ENCODE results near the gene RMDN2. TPM values are rescaled to one million over a fixed set of nuclear protein-coding genes. Genes with fewer than 3 reads are reported as not detected.
A peak's percentile ranks its signal among the peaks of the same experiment; 100 is the strongest.

The RMDN2 gene
- total RNA-seq, 2 experiments from 2014 or later = 1.4 to 2.6 TPM

GRCh38 chr2:37891846-37892435 lies 33.1 kb upstream of the RMDN2 start:
- DNase-seq = no peak
- CTCF ChIA-PET = interaction anchor here (0.8 to 4.4 kb wide), 17 partner anchors 8 to 607 kb away, joined by 3 to 36 read pairs (median 4); partner anchors contain the start of gene RMDN2
- Mint-ChIP-seq H3K4me1 (ENCODE audit: low read depth) (peaks cover 30% of the 10 kb centered on the region), H3K27ac (peak overlapping the region; percentile 10), H3K4me3 (no peak overlapping the region), H3K9me3 (no peaks in the 10 kb centered on the region), H3K27me3 (peaks cover 3% of the 10 kb centered on the region), H3K36me3 (ENCODE audit: low read depth) (no peaks in the 10 kb centered on the region)
- POLR2A ChIA-PET = no interaction called here
- TF ChIP-seq, protein P1, sequence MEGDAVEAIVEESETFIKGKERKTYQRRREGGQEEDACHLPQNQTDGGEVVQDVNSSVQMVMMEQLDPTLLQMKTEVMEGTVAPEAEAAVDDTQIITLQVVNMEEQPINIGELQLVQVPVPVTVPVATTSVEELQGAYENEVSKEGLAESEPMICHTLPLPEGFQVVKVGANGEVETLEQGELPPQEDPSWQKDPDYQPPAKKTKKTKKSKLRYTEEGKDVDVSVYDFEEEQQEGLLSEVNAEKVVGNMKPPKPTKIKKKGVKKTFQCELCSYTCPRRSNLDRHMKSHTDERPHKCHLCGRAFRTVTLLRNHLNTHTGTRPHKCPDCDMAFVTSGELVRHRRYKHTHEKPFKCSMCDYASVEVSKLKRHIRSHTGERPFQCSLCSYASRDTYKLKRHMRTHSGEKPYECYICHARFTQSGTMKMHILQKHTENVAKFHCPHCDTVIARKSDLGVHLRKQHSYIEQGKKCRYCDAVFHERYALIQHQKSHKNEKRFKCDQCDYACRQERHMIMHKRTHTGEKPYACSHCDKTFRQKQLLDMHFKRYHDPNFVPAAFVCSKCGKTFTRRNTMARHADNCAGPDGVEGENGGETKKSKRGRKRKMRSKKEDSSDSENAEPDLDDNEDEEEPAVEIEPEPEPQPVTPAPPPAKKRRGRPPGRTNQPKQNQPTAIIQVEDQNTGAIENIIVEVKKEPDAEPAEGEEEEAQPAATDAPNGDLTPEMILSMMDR (IDR thresholded peaks at IDR 0.05) = no peak
- ATAC-seq = no peak
- intact Hi-C loops (cut with micrococcal nuclease) = no loop called here

DNA sequence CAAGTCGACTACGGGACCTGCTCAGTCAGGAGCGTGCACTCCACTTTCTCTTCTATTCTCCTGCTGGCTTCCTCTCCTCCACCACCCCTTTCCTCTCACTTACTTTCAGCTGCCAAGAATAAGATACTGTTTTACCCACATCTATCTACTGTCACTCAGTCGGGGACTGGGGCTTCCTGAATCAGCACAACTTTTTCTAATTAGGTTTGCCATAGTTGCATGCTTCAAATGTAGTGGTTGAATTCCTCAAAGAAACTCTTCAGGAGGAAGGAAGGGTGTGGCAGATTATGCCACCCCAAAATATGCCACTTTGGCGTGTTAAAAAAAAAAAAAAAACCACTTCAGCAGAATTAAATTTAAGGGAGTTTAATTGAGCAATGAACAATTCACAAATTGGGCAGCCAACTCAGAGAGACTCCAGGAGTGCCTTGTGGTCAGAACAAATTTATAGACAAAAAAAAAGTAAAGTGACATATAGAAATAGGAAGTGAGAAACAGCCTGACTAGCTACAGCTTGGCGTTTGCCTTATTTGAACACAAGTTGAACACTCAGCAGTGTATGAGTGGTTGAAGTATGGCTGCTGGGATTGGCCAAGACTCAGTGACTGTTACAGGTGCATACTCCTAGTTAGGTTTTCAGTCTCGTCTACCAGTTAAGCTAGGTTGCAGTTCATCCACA lies 32.5 kb upstream of the RMDN2 start:
- H3K9me3 Mint-ChIP-seq = no peaks in the 10 kb centered on the region
- H3K4me1 Mint-ChIP-seq (ENCODE audit: low read depth) = peaks cover 30% of the 10 kb centered on the region
- intact Hi-C loops (cut with micrococcal nuclease) = no loop called here
- DNase-seq (peak; percentile 12), ATAC-seq (peak; percentile 46)
- H3K27me3 Mint-ChIP-seq = peaks cover 3% of the 10 kb centered on the region
- H3K36me3 Mint-ChIP-seq (ENCODE audit: low read depth) = no peaks in the 10 kb centered on the region
- ChIA-PET CTCF (interaction anchor here (1.0 to 1.2 kb wide), 2 partner anchors 16 to 382 kb away, joined by 4 read pairs; no protein-coding TSS in a partner anchor), POLR2A (no interaction called here)
- H3K4me3 Mint-ChIP-seq = no peak overlapping the region
- TF ChIP-seq, protein P1 (IDR thresholded peaks at IDR 0.05) = no peak
- peak overlapping the region; percentile 10 for H3K27ac Mint-ChIP-seq

GRCh38 chr2:37893327-37893726 lies 31.8 kb upstream of the RMDN2 start:
- intact Hi-C loops (cut with micrococcal nuclease) = no loop called here
- POLR2A ChIA-PET = no interaction called here
- no peak overlapping the region for H3K4me3 Mint-ChIP-seq

DNA sequence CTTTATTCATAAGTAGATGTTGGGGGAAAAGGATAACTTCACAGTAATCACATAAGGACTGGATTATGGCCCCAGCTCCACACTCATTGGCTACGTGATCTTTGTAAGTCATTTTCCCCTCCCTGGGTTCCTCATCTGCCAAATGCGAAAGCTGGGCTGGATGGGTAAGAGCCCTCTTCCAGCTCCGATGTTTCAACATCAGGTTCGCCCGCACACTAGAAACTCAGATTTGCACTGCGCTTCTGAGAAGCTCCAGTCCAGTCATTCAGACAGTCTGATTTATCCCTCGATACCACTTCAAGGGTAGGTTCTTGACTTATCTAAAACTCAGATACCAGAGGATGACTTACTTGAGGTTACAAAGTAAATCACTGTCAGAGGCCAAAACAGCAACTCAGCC lies 31.0 kb upstream of the RMDN2 start:
- peaks cover 30% of the 10 kb centered on the region for H3K4me1 Mint-ChIP-seq (ENCODE audit: low read depth)
- no peak overlapping the region for H3K4me3 Mint-ChIP-seq
- no peak overlapping the region for H3K27ac Mint-ChIP-seq
- ChIA-PET CTCF (interaction anchor here (0.7 to 3.3 kb wide), 4 partner anchors 9 to 498 kb away, joined by 3 to 11 read pairs (median 3); no protein-coding TSS in a partner anchor), POLR2A (interaction anchor here (1.0 kb wide), 1 partner anchor 38 kb away, joined by 3 read pairs; no protein-coding TSS in a partner anchor)
- TF ChIP-seq, protein P1 (IDR thresholded peaks at IDR 0.05) = no peak
- ATAC-seq = no peak
- intact Hi-C loops (cut with micrococcal nuclease) = no loop called here
- no peak for DNase-seq
- H3K36me3 Mint-ChIP-seq (ENCODE audit: low read depth) = no peaks in the 10 kb centered on the region
- H3K9me3 Mint-ChIP-seq = no peaks in the 10 kb centered on the region
- peaks cover 3% of the 10 kb centered on the region for H3K27me3 Mint-ChIP-seq

More at GRCh38 chr2:37893327-37893726, 31.8 kb upstream of the RMDN2 start:
- Mint-ChIP-seq H3K9me3 (no peaks in the 10 kb centered on the region), H3K36me3 (ENCODE audit: low read depth) (no peaks in the 10 kb centered on the region), H3K27ac (no peak overlapping the region), H3K27me3 (peaks cover 3% of the 10 kb centered on the region), H3K4me1 (ENCODE audit: low read depth) (peaks cover 30% of the 10 kb centered on the region)
- DNase-seq (no peak), ATAC-seq (no peak)
- CTCF ChIA-PET = interaction anchor here (1.0 to 3.3 kb wide), 3 partner anchors 16 to 381 kb away, joined by 4 to 11 read pairs (median 4); no protein-coding TSS in a partner anchor
- TF ChIP-seq, protein P1 (IDR thresholded peaks at IDR 0.05) = no peak

GRCh38 chr2:37894601-37895000 lies 30.5 kb upstream of the RMDN2 start:
- no peak for ATAC-seq
- no peaks in the 10 kb centered on the region for H3K36me3 Mint-ChIP-seq (ENCODE audit: low read depth)
- ChIA-PET POLR2A (interaction anchor here (1.0 kb wide), 1 partner anchor 37 kb away, joined by 3 read pairs; no protein-coding TSS in a partner anchor), CTCF (interaction anchor here (0.7 to 3.3 kb wide), 4 partner anchors 10 to 498 kb away, joined by 3 to 11 read pairs (median 3); no protein-coding TSS in a partner anchor)
- no peak overlapping the region for H3K27ac Mint-ChIP-seq
- TF ChIP-seq, protein P1 (IDR thresholded peaks at IDR 0.05) = no peak
- H3K4me1 Mint-ChIP-seq (ENCODE audit: low read depth) = peaks cover 30% of the 10 kb centered on the region
- H3K4me3 Mint-ChIP-seq = no peak overlapping the region
- H3K27me3 Mint-ChIP-seq = peaks cover 3% of the 10 kb centered on the region
- no peak for DNase-seq
- no peaks in the 10 kb centered on the region for H3K9me3 Mint-ChIP-seq
- intact Hi-C loops (cut with micrococcal nuclease) = no loop called here

All from activated CD8-positive, alpha-beta T cell treated with anti-CD3 and anti-CD28 coated beads for 36 hours (primary cell).